Muscle layer of colon (tissue), 2 donors: Measurements from ENCODE around the gene GOLGA8J.
"Not testable (repeated sequence)": the region's sequence is repeated elsewhere in the genome, so short reads cannot be mapped to it uniquely, and the experiment has no call there.

ENCODE experiments used
- H3K27ac ChIP-seq: one replicate; pipeline ENCODE4 v1.7.0; 2013; ENCODE audit warnings: low read depth, mild to moderate bottlenecking, low read length, moderate library complexity
- H3K27me3 ChIP-seq, 2 donors: one replicate each; pipeline ENCODE4 v1.7.0; 2013; ENCODE audit warnings: low read length in 2 of 2, mild to moderate bottlenecking in 2 of 2; ENCODE audit not compliant: insufficient read depth in 2 of 2, control insufficient read depth in 1 of 2
- H3K36me3 ChIP-seq: one replicate; pipeline ENCODE4 v1.7.0; 2013; ENCODE audit warnings: mild to moderate bottlenecking, low read length; ENCODE audit not compliant: insufficient read depth
- H3K4me1 ChIP-seq: one replicate; pipeline ENCODE4 v1.7.0; 2013; ENCODE audit warnings: mild to moderate bottlenecking, low read length; ENCODE audit not compliant: insufficient read depth
- H3K4me3 ChIP-seq, 2 donors: one replicate each; pipeline ENCODE4 v1.7.0; 2013; ENCODE audit warnings: low read length in 2 of 2, low read depth in 1 of 2, mild to moderate bottlenecking in 1 of 2, moderate library complexity in 1 of 2
- H3K9ac ChIP-seq: one replicate; pipeline ENCODE4 v1.7.0; 2013; ENCODE audit warnings: low read length
- H3K9me3 ChIP-seq: one replicate; pipeline ENCODE4 v1.7.0; 2013; ENCODE audit warnings: mild to moderate bottlenecking, low read length
- donor health status: abdominal sarcoma.
- donor health status: Adenocarcinoma of cecum.

GOLGA8J gene

GRCh38 chr15:30046430-30046829 lies 36.3 kb upstream of the GOLGA8J start:
- H3K36me3 ChIP-seq: no peaks in the 10 kb centered on the region
- no peaks in the 10 kb centered on the region for H3K9me3 ChIP-seq
- H3K27ac ChIP-seq: no peak overlapping the region
- no peaks in the 10 kb centered on the region for H3K27me3 ChIP-seq
- no peak overlapping the region for H3K9ac ChIP-seq
- H3K4me3 ChIP-seq: no peak overlapping the region
- H3K4me1 ChIP-seq: peaks cover 7% of the 10 kb centered on the region

- H3K27ac ChIP-seq: no peak overlapping the region
- no peak overlapping the region for H3K4me3 ChIP-seq
- no peaks in the 10 kb centered on the region for H3K9me3 ChIP-seq
- no peaks in the 10 kb centered on the region for H3K4me1 ChIP-seq
- no peaks in the 10 kb centered on the region for H3K36me3 ChIP-seq
- no peaks in the 10 kb centered on the region for H3K27me3 ChIP-seq
- H3K9ac ChIP-seq: no peak overlapping the region
Measured at GRCh38 chr15:30055604-30056003, 27.2 kb upstream of the GOLGA8J start.

DNA sequence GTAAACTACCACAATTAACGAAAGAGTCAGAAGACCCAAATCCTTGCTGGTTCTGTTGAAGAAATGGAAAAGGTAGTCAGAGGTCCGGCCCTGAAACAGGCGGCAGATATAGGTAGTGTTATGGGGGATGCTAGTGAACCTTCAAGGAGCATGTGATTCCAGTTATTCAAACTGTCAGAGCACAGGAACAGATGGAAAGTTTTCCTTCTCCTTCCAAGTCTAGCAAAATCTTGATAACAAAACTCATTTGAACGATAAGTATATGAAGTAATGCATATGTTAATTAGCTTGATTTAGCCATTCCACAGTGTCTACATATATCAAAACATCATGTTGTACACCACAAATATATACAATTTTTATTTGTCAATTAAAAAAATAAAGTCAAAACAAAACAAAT lies 26.6 kb upstream of the GOLGA8J start:
- no peaks in the 10 kb centered on the region for H3K4me1 ChIP-seq
- no peak overlapping the region for H3K4me3 ChIP-seq
- no peak overlapping the region for H3K27ac ChIP-seq
- H3K9me3 ChIP-seq: no peaks in the 10 kb centered on the region
- H3K9ac ChIP-seq: no peak overlapping the region
- no peaks in the 10 kb centered on the region for H3K27me3 ChIP-seq
- no peaks in the 10 kb centered on the region for H3K36me3 ChIP-seq

DNA sequence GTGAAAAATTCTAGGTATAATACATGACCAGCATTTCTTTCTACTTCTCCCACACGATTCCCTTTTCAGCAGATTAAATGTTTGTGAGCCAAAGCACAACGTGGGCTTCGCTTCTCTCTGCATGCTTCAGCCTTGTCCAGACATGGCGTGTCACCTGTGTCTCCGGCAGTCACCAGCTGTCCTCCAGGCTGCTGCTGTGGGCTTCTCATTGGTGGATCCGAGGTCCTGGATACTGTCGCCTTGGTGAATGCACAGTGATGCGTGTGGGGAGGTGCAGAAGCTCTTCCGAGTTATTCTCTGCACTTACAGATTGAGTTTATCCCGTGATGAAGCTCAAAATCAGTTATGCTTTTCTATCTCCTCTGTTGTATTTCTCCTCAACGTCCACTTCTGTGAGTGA lies 23.0 kb upstream of the GOLGA8J start:
- Histone ChIP-seq H3K27me3 (no peaks in the 10 kb centered on the region), H3K4me3 (no peak overlapping the region), H3K9ac (no peak overlapping the region), H3K9me3 (no peaks in the 10 kb centered on the region), H3K4me1 (no peaks in the 10 kb centered on the region), H3K27ac (no peak overlapping the region), H3K36me3 (no peaks in the 10 kb centered on the region)

GRCh38 chr15:30062881-30063280 lies 19.9 kb upstream of the GOLGA8J start:
- Histone ChIP-seq H3K9me3 (no peaks in the 10 kb centered on the region), H3K4me1 (peaks cover 5% of the 10 kb centered on the region), H3K9ac (no peak overlapping the region), H3K4me3 (no peak overlapping the region), H3K27me3 (no peaks in the 10 kb centered on the region), H3K27ac (no peak overlapping the region), H3K36me3 (no peaks in the 10 kb centered on the region)

DNA sequence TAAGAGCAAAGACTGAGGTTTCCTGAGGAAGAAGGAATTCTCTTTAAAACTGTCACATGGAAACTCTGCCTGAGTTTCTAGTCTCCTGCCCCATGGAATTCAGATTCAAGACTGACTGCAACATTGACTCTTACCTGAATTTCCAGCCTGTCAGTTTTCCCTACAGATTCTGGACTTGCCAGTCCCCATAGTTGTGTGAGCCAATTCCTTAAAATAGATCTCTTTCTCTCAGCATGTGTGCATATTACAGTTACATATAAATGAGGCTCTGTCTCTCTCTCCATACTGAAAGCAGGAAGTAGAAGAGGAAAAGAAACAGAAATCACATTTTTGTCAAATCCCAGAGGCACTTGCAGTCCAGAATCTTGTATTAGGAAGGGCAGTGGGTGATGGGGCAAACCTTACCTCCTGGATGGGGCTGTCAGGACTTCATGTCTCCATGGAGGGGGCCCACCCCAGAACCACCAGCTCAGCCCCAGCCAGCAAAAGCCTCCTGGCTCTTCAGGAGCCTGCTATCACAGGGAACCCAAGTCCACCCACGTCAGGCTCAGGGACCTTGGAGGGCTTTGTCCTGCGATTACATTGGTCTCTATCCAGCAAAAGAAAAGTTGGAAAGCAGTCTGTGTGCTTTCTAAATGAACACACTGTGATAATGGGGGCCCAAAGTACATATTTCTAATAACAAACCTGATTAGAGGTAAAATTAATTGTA lies 18.8 kb upstream of the GOLGA8J start:
- Histone ChIP-seq H3K9me3 (no peaks in the 10 kb centered on the region), H3K36me3 (no peaks in the 10 kb centered on the region), H3K27ac (no peak overlapping the region), H3K4me1 (peaks cover 5% of the 10 kb centered on the region), H3K4me3 (no peak overlapping the region), H3K9ac (no peak overlapping the region), H3K27me3 (no peaks in the 10 kb centered on the region)

DNA sequence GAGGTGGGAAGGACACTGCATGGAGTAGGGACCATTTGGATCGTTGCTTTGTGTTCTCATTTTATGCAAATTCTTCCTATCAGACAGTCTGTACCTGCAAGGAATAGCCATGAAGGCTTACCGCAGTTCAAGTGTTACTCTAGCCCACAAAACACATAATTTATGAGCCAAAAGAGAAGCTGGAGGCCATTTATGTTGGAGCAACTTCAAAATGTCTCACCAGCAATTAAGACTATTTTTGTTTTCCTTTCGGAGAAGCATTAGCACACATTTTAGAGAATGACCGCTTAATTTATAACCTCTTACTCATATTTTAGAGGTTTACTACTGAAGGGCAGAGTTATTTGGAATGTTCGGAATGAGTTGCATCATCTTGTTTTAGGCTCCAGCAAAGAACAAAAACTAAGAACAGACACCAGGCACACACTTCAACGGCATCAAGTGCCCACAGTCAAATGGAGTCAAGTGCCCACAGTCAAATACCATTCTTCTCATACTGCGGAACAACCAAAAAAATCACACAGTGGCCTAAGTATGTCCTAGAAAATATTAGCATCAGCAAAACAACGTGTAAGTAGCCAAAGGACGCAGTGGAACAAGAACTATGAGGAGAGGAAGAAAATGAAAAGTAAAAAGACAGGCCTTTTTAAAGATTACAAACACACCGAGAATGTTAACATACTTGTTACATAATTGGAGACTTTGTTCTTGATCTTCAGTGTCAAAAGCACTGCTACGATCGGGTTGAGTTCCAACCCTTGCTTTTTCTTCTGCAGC lies 17.5 kb upstream of the GOLGA8J start:
- Histone ChIP-seq H3K4me3 (no peak overlapping the region), H3K9ac (no peak overlapping the region), H3K4me1 (peaks cover 5% of the 10 kb centered on the region), H3K27ac (no peak overlapping the region), H3K36me3 (no peaks in the 10 kb centered on the region), H3K27me3 (no peaks in the 10 kb centered on the region), H3K9me3 (no peaks in the 10 kb centered on the region)

DNA sequence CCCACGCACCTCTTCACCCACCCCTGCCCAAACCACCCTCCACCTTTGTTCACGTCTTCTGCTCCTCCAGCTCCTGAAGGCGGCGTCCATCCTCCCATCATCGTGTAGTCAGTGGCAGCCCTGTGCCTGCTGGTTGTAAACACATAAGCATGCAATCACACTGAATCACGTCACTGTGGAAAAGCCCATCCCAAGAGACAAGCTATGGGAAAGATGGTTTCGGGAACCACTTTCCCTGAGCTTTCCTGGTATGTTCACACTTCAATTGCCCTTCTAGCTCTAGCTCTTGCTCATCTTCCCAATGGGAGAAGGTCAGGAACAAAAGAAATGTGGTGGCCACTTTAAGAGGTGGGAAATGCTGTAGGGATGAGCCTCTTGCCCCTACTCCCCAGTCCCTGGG lies 14.4 kb upstream of the GOLGA8J start:
- no peaks in the 10 kb centered on the region for H3K36me3 ChIP-seq
- no peak overlapping the region for H3K27ac ChIP-seq
- H3K4me3 ChIP-seq: no peak overlapping the region
- no peak overlapping the region for H3K9ac ChIP-seq
- no peaks in the 10 kb centered on the region for H3K9me3 ChIP-seq
- H3K27me3 ChIP-seq: no peaks in the 10 kb centered on the region
- peaks cover 5% of the 10 kb centered on the region for H3K4me1 ChIP-seq

- Histone ChIP-seq H3K9ac (no peak overlapping the region), H3K27ac (no peak overlapping the region), H3K36me3 (no peaks in the 10 kb centered on the region)
Measured at GRCh38 chr15:30072630-30073029, 10.1 kb upstream of the GOLGA8J start.

GRCh38 chr15:30073915-30074314 lies 8.8 kb upstream of the GOLGA8J start:
- no peaks in the 10 kb centered on the region for H3K27me3 ChIP-seq
- no peak overlapping the region for H3K27ac ChIP-seq
- H3K9me3 ChIP-seq: no peaks in the 10 kb centered on the region
- no peak overlapping the region for H3K9ac ChIP-seq
- H3K36me3 ChIP-seq: no peaks in the 10 kb centered on the region
- no peak overlapping the region for H3K4me3 ChIP-seq
- H3K4me1 ChIP-seq: no peaks in the 10 kb centered on the region

More at GRCh38 chr15:30072630-30073029, 10.1 kb upstream of the GOLGA8J start:
- Histone ChIP-seq H3K4me3 (no peak overlapping the region), H3K9me3 (no peaks in the 10 kb centered on the region), H3K4me1 (no peaks in the 10 kb centered on the region), H3K27me3 (no peaks in the 10 kb centered on the region)

DNA sequence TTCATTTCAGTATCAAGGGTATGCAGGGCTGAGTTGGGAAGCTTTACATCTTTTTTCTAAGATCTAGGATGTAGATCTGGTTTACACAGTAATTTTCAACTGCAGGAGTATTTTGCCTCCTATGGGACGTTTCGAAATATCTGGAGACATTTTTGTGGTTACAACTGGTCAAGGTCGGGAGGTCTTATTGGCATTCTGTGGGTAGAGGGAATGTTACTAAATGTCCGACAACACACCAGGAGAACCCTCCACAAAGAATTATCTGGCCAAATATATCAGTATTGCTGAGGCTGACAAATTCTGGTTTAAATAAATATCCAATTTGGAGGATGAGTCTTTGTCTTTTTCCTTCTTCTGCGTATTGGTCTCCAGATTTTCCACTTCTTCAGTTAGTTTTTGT lies 1.9 kb upstream of the GOLGA8J start:
- not testable (repeated sequence) for H3K27ac ChIP-seq, H3K27me3 ChIP-seq, H3K4me1 ChIP-seq, H3K36me3 ChIP-seq, H3K4me3 ChIP-seq, H3K9me3 ChIP-seq, H3K9ac ChIP-seq

GRCh38 chr15:30097827-30098226 lies 15.1 kb downstream of the GOLGA8J start:
- not testable (repeated sequence) for H3K9ac ChIP-seq, H3K27me3 ChIP-seq, H3K4me3 ChIP-seq, H3K4me1 ChIP-seq, H3K36me3 ChIP-seq, H3K9me3 ChIP-seq, H3K27ac ChIP-seq
